NCI-H2171 treated with DMSO at 0.1 percent for 48 hours (cell line): ENCODE results near the gene MLF1.

Experiments used
- DNase-seq: peaks from one replicate; lab custom pipeline; 2025; lab: John Stamatoyannopoulos, UW

The MLF1 gene

GRCh38 chr3:158574646-158575045, 3.7 kb downstream of the MLF1 start:
- no peak for DNase-seq

GRCh38 chr3:158590223-158590622, 19.2 kb downstream of the MLF1 start:
- DNase-seq, result no peak

GRCh38 chr3:158600787-158601186, 29.8 kb downstream of the MLF1 start:
- no peak for DNase-seq

- DNase-seq, result no peak
Measured at GRCh38 chr3:158602227-158602626, 31.2 kb downstream of the MLF1 start.

GRCh38 chr3:158617982-158618875, 47.2 kb downstream of the MLF1 start:
- no peak for DNase-seq

- no peak for DNase-seq
Measured at GRCh38 chr3:158625881-158626280, 54.9 kb downstream of the MLF1 start.

GRCh38 chr3:158631981-158632380, 61.0 kb downstream of the MLF1 start:
- DNase-seq, result no peak

- no peak for DNase-seq
Measured at GRCh38 chr3:158640646-158641045, 69.7 kb downstream of the MLF1 start.

- DNase-seq, result no peak
Measured at GRCh38 chr3:158642005-158642404, 71.0 kb downstream of the MLF1 start.

GRCh38 chr3:158642474-158643210, 71.6 kb downstream of the MLF1 start:
- DNase-seq, result no peak

- peak; percentile 99 for DNase-seq
Measured at GRCh38 chr3:158644345-158644908, 73.4 kb downstream of the MLF1 start, which contains the start of gene GFM1. Gene GFM1 (plus strand): TSS chr3:158644527. CDS start chr3:158644635, 108 bp downstream.

GRCh38 chr3:158649791-158650190, 78.8 kb downstream of the MLF1 start:
- no peak for DNase-seq

- DNase-seq, result no peak
Measured at GRCh38 chr3:158651192-158651591, 80.2 kb downstream of the MLF1 start.

- no peak for DNase-seq
Measured at GRCh38 chr3:158652463-158652862, 81.5 kb downstream of the MLF1 start.
